SK-N-MC (cell line): Measurements from ENCODE around the gene CFAP45.

Experiments
- EZH2 ChIP-seq: fragments of 200-600 bp; sonication (generic); IDR thresholded peaks from one replicate; pipeline ENCODE4 v1.6.1; 2017; ENCODE audit warnings: antibody characterized with exemption
- POLR2AphosphoS5 ChIP-seq: IDR thresholded peaks from 2 replicates; pipeline ENCODE4 v1.6.1; 2012; ENCODE audit warnings: mild to moderate bottlenecking, low read depth, low read length, borderline replicate concordance

- TF ChIP-seq POLR2AphosphoS5 (no peak), EZH2 (no peak)
Measured at GRCh38 chr1:159934136-159935039, 34.4 kb upstream of the CFAP45 start.
